ENCODE data around the gene SLC25A3.
"Not testable (repeated sequence)": the region's sequence is repeated elsewhere in the genome, so short reads cannot be mapped to it uniquely, and the experiment has no call there.

SLC25A3 gene

GRCh38 chr12:98593351-98594049, at the start of gene SLC25A3:
SLC25A3 (plus strand) TSS chr12:98593686; CDS start chr12:98593979, 293 bp downstream.
- no peak for TF ChIP-seq CTCF (IDR thresholded peaks at IDR 0.05)
- DNase-seq (ENCODE audit: low spot score): peak; percentile 98
- peak within 1 kb of the TSS; percentile 93 to 98 for H3K27ac ChIP-seq
- peak within 1 kb of the TSS; percentile 94 for H3K4me3 ChIP-seq

GRCh38 chr12:98543701-98544100, 49.8 kb upstream of the SLC25A3 start:
- TF ChIP-seq CTCF (IDR thresholded peaks at IDR 0.05): no peak
- Histone ChIP-seq H3K4me3 (no peak overlapping the region), H3K27ac (no peak overlapping the region)
- DNase-seq (ENCODE audit: low spot score): no peak

DNA sequence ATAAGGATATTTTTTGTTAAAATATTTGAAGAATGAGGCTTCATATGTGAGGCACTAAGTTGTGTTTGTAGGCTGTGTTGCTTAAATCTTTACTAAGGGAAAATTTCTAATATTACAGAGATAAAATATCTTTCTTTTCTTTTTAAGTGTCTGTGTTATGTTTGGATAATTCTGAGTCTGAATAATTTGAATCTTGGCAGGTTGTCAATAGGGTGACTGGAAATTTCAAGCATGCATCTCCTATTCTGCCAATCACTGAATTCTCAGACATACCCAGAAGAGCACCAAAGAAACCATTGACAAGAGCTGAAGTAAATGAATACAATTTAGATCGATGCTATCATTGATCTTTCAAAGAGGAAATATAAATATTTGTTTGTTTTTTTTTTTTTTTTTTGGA, 48.7 kb upstream of the SLC25A3 start:
- no peak for TF ChIP-seq CTCF (IDR thresholded peaks at IDR 0.05)
- DNase-seq (ENCODE audit: low spot score): no peak
- H3K4me3 ChIP-seq: no peak overlapping the region
- no peak overlapping the region for H3K27ac ChIP-seq

DNA sequence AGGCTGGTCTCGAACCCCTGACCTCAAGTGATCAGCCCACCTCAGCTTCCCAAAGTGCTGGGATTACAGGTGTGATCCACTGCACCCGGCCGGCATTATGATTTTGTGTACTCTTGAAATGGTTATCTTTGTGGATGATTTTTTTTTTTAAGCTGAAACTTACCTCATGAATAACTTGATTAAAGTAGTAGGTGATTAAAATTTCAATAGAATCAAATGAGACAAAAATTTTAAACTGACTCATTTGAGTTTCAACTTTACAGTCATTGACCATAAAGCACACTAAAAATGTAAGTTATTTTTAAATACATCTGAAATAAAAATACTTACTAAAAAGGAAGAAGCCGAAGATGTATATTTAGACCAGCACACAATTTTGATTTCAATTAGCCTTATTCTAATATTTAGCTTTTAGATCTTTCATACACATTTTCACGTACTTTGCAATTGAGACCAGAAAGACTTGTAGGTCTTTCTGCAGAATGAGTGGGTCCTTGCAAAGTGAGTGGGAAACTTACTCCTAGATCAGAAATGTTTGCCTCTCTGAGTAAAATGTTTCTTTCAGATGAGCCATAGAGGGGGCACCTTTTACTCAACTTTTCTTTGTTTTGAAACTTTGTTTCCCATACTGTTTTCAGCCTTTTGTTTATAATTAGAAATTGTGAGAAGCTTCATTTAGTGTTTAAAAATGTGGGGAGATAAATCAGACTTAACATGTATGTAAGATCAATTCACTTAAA, 43.9 kb upstream of the SLC25A3 start:
- no peak overlapping the region for H3K4me3 ChIP-seq
- no peak for DNase-seq (ENCODE audit: low spot score)
- H3K27ac ChIP-seq: no peak overlapping the region
- TF ChIP-seq CTCF (IDR thresholded peaks at IDR 0.05): no peak

DNA sequence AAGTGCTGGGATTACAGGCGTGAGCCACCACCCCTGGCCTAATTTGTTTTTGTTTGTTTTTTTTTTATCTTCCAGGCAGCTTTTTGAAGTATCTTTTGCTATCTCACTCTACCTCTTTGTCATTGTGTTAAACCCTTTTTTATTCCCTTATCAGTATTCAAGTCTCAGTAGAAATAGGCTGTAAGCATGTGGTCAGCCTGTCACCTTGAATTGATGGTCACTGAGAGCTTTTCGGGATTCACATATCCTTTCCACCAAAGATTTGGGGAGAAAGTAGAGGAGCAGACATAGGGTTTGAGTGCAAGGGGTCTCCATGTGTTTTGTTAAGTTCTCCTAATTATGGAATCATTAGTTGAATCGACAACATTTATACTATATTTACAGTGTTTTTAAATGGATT, 41.7 kb upstream of the SLC25A3 start:
- no peak for TF ChIP-seq CTCF (IDR thresholded peaks at IDR 0.05)
- H3K27ac ChIP-seq: no peak overlapping the region
- no peak for DNase-seq (ENCODE audit: low spot score)
- no peak overlapping the region for H3K4me3 ChIP-seq

DNA sequence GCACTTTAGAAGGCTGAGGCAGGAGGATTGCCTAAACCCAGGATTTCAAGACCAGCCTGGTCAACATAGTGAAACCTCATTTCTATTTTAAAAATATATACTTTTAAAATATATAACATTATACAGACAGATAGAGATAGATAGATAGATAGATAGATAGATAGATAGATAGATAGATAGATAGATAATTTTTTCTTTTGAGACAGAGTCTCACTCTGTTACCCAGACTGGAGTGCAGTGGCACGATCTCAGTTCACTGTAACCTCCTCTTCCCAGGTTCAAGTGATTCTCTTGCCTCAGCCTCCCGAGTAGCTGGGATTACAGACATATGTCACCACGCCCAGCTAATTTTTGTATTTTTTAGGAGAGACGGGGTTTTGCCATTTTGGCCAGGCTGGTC, 35.4 kb upstream of the SLC25A3 start:
- not testable (repeated sequence) for H3K27ac ChIP-seq; H3K4me3 ChIP-seq; DNase-seq (ENCODE audit: low spot score)

- Histone ChIP-seq H3K4me3 (no peak overlapping the region), H3K27ac (no peak overlapping the region)
- no peak for TF ChIP-seq CTCF (IDR thresholded peaks at IDR 0.05)
- no peak for DNase-seq (ENCODE audit: low spot score)
These were observed 33.8 kb upstream of the SLC25A3 start for GRCh38 chr12:98559666-98560065.
